Osteocyte (in vitro differentiated cells): ENCODE results near the gene PMEPA1. TPM values are rescaled to one million over a fixed set of nuclear protein-coding genes. Genes with fewer than 3 reads are reported as not detected.

Source experiments
- DNase-seq: peaks from one replicate; pipeline ENCODE4 v3.0.0; 2021; ENCODE audit warnings: mixed read lengths; ENCODE audit not compliant: unreplicated experiment; ENCODE audit errors: extremely low spot score
- H3K27ac Mint-ChIP-seq: one replicate; pipeline ENCODE4 v1.8.0; 2021; ENCODE audit warnings: mild to moderate bottlenecking, mixed read lengths; ENCODE audit not compliant: unreplicated experiment
- H3K27me3 Mint-ChIP-seq: one replicate; pipeline ENCODE4 v1.8.0; 2021; ENCODE audit warnings: mixed read lengths; ENCODE audit not compliant: unreplicated experiment
- H3K36me3 Mint-ChIP-seq: one replicate; pipeline ENCODE4 v1.8.0; 2021; ENCODE audit warnings: mixed read lengths; ENCODE audit not compliant: unreplicated experiment
- H3K4me1 Mint-ChIP-seq: one replicate; pipeline ENCODE4 v1.8.0; 2021; ENCODE audit warnings: mixed read lengths; ENCODE audit not compliant: unreplicated experiment
- H3K4me3 Mint-ChIP-seq: one replicate; pipeline ENCODE4 v1.8.0; 2021; ENCODE audit warnings: mild to moderate bottlenecking, moderate library complexity, mixed read lengths; ENCODE audit not compliant: unreplicated experiment
- H3K9me3 Mint-ChIP-seq: one replicate; pipeline ENCODE4 v1.8.0; 2021; ENCODE audit warnings: mixed read lengths; ENCODE audit not compliant: unreplicated experiment
- total RNA-seq: library from RNA; stranded (reverse); gene quantifications from 2 replicates; pipeline ENCODE4 v1.2.1, GENCODE V29; 2021
- TF ChIP-seq, protein P1 (sequence below): fragments of 200-600 bp; sonication (generic); IDR thresholded peaks from 2 replicates; pipeline ENCODE4 v1.5.0; 2021; ENCODE audit warnings: antibody characterized with exemption, mild to moderate bottlenecking, moderate library complexity

The PMEPA1 gene
- total RNA-seq, 1 donor from 2014 or later, result 24.1 TPM

DNA sequence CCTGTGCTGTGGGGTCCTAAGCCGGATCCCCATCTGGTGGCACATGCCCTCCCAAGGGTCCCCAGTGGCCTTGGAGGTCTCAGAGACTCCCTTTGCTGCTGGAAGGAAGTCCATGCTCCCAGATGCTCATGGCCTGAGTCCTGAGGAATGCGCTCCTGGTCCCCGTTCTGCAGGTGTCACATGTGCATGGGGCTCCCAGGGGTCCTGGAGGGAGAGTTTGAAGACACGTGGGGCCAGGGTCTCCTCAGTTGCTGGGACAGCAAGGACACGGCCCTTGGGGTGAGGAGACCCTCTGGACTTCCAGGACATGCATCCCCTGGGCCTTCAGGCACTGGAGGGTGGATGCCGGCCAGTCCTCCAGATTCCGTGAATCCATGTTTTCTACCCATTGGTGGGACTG is 101.3 kb downstream of the PMEPA1 start:
- TF ChIP-seq, protein P1, sequence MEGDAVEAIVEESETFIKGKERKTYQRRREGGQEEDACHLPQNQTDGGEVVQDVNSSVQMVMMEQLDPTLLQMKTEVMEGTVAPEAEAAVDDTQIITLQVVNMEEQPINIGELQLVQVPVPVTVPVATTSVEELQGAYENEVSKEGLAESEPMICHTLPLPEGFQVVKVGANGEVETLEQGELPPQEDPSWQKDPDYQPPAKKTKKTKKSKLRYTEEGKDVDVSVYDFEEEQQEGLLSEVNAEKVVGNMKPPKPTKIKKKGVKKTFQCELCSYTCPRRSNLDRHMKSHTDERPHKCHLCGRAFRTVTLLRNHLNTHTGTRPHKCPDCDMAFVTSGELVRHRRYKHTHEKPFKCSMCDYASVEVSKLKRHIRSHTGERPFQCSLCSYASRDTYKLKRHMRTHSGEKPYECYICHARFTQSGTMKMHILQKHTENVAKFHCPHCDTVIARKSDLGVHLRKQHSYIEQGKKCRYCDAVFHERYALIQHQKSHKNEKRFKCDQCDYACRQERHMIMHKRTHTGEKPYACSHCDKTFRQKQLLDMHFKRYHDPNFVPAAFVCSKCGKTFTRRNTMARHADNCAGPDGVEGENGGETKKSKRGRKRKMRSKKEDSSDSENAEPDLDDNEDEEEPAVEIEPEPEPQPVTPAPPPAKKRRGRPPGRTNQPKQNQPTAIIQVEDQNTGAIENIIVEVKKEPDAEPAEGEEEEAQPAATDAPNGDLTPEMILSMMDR, result no peak
- no peak for DNase-seq
- Mint-ChIP-seq H3K36me3 (no peaks in the 10 kb centered on the region), H3K27me3 (peaks cover 48% of the 10 kb centered on the region), H3K4me1 (no peaks in the 10 kb centered on the region), H3K27ac (no peak overlapping the region), H3K4me3 (no peak overlapping the region), H3K9me3 (no peaks in the 10 kb centered on the region)

DNA sequence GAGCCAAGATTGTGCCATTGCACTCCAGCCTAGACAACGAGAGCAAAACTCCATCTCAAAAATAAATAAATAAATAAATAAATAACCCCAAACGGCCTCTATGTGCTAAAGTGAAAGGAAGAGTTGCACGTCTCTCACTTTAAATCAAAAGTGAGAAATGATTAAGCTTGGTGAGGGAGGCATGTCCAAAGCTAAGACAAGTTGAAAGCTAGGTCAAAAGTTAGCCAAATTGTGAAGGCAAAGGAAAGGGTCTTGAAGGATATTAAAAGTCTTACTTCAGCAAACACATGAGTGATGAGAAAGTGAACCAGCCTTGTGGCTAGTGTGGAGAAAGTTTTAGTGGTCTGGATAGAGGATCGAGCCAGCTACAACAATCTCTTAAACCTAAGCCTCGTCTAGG is 103.9 kb downstream of the PMEPA1 start:
- Mint-ChIP-seq H3K27ac (no peak overlapping the region), H3K4me3 (no peak overlapping the region), H3K4me1 (no peaks in the 10 kb centered on the region), H3K36me3 (no peaks in the 10 kb centered on the region), H3K27me3 (peaks cover 38% of the 10 kb centered on the region), H3K9me3 (no peaks in the 10 kb centered on the region)
- DNase-seq, result no peak
- TF ChIP-seq, protein P1, result no peak

DNA sequence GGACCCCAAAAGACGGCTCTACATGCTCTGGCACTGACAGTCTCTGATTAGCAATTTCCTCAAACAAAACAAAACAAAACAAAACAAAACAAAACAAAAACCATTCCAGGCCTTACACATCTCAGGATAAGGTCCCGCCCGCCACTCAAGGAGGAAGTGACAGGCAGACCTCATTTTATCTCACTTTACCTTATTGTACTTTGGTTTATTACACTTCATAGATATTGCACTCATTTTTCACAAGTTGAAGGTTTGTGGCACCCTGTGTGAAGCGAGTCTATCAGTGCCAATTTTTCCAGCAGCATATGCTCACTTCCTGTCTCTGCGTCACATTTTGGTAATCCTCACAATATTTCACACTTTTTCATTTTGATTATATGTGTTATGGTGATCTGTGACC is 104.8 kb downstream of the PMEPA1 start:
- Mint-ChIP-seq H3K4me1 (no peaks in the 10 kb centered on the region), H3K27me3 (peaks cover 33% of the 10 kb centered on the region), H3K36me3 (no peaks in the 10 kb centered on the region), H3K4me3 (no peak overlapping the region), H3K27ac (no peak overlapping the region), H3K9me3 (no peaks in the 10 kb centered on the region)
- DNase-seq, result no peak
- TF ChIP-seq, protein P1, result no peak

DNA sequence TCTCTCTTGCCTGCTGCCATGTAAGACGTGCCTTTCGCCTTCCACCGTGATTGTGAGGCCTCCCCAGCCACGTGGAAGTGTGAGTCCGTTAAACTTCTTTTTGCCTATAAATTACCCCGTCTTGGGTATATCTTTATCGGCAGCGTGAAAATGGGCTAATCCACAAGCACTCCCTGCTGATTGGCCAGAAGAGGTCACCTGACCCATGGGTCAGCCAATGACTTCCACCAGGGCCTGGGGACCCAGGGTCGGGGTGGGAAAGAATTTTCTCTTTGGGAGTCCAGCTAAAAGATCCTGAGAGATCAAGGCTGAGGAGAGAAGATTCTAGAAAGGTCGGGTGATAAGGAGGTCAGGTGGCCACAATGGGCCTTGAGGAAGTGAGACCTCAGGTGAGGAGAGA is 106.7 kb downstream of the PMEPA1 start:
- H3K9me3 Mint-ChIP-seq, result no peaks in the 10 kb centered on the region
- no peak overlapping the region for H3K27ac Mint-ChIP-seq
- peaks cover 21% of the 10 kb centered on the region for H3K27me3 Mint-ChIP-seq
- no peaks in the 10 kb centered on the region for H3K4me1 Mint-ChIP-seq
- H3K4me3 Mint-ChIP-seq, result no peak overlapping the region
- no peaks in the 10 kb centered on the region for H3K36me3 Mint-ChIP-seq
- DNase-seq, result no peak
- TF ChIP-seq, protein P1, result no peak

DNA sequence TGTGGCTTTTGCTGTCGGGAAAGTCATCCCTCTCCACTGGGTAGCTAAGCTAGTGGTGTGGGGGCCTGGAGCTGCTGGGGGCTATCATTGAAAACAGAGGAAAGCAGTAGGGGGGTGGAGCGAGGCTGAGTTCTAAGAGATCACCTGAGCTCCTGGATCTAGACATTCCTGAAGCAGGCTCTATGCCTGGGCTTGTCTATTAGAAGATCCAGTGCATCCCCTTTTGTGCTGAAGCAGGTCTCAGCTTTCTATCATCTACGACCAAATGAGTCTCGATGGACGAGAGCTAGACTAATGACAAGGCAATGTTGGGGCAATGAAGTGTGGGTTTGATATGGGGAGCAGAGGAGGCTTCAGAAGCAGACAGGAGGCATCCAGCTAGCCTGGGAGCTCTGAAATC is 108.1 kb downstream of the PMEPA1 start:
- Mint-ChIP-seq H3K4me1 (peaks cover 1% of the 10 kb centered on the region), H3K4me3 (no peak overlapping the region), H3K27ac (no peak overlapping the region), H3K9me3 (no peaks in the 10 kb centered on the region), H3K36me3 (no peaks in the 10 kb centered on the region), H3K27me3 (peaks cover 9% of the 10 kb centered on the region)
- DNase-seq, result no peak
- TF ChIP-seq, protein P1, result no peak
